Hair follicle dermal papilla cell (primary cell): ENCODE measurements around the gene MIF4GD. TPM values are rescaled to one million over a fixed set of nuclear protein-coding genes. Genes with fewer than 3 reads are reported as not detected.

ENCODE experiments used
- total RNA-seq: library from RNA; depleted of rRNA; stranded (reverse); fragments of >200 nt; gene quantifications from 2 replicates; pipeline ENCODE4 v1.2.3, GENCODE V29; 2012

MIF4GD gene, protein sequence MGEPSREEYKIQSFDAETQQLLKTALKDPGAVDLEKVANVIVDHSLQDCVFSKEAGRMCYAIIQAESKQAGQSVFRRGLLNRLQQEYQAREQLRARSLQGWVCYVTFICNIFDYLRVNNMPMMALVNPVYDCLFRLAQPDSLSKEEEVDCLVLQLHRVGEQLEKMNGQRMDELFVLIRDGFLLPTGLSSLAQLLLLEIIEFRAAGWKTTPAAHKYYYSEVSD
- 4.9 and 8.3 TPM in 2 replicates for total RNA-seq

DNA sequence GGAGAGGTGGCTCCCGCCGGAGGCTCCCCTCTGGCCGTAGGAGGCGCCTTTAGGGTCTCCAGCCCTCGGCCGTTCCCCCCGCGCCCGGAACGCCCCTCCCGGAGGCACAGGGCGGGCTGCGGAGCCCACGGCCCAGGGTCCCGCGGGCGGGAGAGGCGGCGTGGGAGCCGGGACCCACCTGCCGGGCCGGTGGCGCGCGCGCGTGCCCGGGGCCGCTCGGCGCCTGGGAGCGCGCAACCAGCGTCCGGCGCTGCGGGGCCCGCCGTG, at the start of gene MIF4GD:
Gene MIF4GD (minus strand): TSS at position 266 of the 267 bp plus-strand sequence. CDS start 1,036 bp downstream, outside the sequence.

DNA sequence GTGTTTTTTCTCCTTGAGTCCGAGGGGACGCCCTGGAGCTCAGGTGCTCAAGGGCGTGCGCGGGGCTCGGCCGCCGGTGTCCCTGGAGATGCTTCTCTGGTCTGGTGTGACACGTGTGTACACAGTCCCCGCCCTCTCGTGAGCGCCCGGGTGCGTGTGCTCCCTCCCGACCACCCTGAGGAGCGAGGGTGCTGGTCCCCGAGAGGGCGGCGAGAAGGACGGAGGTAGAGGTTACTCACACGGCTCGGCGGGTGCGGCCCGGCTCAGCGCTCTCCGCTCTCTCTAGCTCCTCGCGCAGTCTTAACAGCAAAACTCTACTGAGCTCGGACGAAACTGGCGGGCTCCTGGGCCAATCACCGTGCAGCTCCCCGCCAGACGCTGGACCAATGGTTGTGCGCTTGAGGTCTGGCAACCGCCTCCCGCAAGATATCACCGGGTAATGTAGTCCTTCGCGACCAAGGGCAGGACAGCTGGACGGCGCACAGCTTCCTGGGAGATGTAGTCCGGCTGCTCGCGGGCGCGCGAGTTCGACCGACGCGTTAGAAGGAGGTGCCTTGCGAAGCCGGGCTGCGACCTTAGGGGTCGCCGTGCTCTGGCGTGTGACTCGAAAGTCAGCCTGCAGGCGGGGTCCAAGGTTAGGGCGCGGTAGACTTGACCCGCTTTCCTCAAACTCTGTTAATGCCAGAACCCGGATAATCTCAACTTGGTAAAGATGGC, 18.2 kb upstream of the MIF4GD start, which contains the start of gene SLC25A19:
Gene SLC25A19 (minus strand): TSS at position 319 of the 717 bp plus-strand sequence. CDS start 2,669 bp downstream, outside the sequence.

DNA sequence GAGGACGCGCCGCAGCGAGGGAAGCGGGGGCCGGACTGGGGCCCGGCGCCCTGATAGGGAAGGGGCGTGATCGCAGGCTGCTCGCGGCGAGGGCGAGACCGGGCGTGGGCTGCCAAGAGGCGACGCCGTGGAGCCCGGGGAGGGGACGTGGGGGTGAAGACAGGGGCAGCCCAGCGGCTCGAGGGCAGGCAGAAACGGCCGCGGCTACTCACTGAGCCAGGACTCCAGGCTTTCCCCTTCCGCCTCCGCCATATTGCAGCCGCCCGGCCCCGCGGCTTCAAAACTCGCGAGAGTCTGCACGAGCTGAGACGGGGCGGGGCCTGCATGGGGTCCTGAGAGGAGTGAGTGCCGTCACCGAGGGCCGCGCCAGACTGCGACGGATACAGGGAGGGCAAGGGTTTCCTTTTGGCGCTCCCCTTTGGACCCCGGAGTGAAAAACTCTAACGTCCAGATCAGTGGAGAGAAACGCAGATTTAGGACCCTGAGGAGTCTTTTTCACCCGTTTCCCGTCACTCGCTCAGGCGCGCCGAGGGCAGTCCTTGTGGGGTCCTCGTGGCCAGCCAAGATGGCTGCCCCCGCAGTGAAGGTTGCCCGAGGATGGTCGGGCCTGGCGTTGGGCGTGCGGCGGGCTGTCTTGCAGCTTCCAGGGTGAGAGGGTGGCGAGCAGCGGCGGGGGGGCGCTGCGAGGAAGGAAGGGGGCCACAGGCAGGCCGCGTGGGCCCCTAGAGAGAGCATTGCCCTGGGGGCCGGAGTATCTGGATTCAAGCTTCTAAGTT, 9.5 kb downstream of the MIF4GD start, which contains the start of the genes GGA3 and MRPS7:
Gene GGA3 (minus strand): TSS at position 271 of the 776 bp plus-strand sequence. CDS start 19 bp downstream, at position 252.
Gene MRPS7 (plus strand): TSS at position 544 of the 776 bp plus-strand sequence. CDS start 22 bp downstream, at position 566.

Other genes starting within 250 kb of the MIF4GD start
- 175 TPM in 2 replicates for gene ATP5PD, start 224.3 kb downstream of the MIF4GD start, total RNA-seq
- gene KCTD2, start 224.0 kb downstream of the MIF4GD start, total RNA-seq, result 24.5 and 25.3 TPM in 2 replicates
- gene SLC16A5, start 183.3 kb downstream of the MIF4GD start, total RNA-seq, result 28.1 and 33.5 TPM in 2 replicates
- gene ARMC7, start 161.3 kb downstream of the MIF4GD start, total RNA-seq, result 1.8 and 3.2 TPM in 2 replicates
- 52.0 and 54.2 TPM in 2 replicates for gene NT5C, start 139.5 kb downstream of the MIF4GD start, total RNA-seq
- gene JPT1, start 116.7 kb downstream of the MIF4GD start, total RNA-seq, result 67.5 and 75.2 TPM in 2 replicates
- 62.1 and 72.7 TPM in 2 replicates for gene SUMO2, start 88.3 kb downstream of the MIF4GD start, total RNA-seq
- gene NUP85, start 65.6 kb downstream of the MIF4GD start, total RNA-seq, result 21.0 and 27.1 TPM in 2 replicates
- 18.2 and 18.7 TPM in 2 replicates for gene GGA3, start 9.6 kb downstream of the MIF4GD start, total RNA-seq
- gene MRPS7, start 9.4 kb downstream of the MIF4GD start, total RNA-seq, result 31.6 and 41.5 TPM in 2 replicates
- 6.2 and 8.4 TPM in 2 replicates for gene SLC25A19, start 18.2 kb upstream of the MIF4GD start, total RNA-seq
- gene GRB2, start 134.4 kb upstream of the MIF4GD start, total RNA-seq, result 72.2 and 86.1 TPM in 2 replicates
- gene TMEM94, start 185.4 kb upstream of the MIF4GD start, total RNA-seq, result 42.5 and 51.1 TPM in 2 replicates
- gene CASKIN2, start 244.3 kb upstream of the MIF4GD start, total RNA-seq, result 12.2 and 15.9 TPM in 2 replicates
- 6.8 and 8.3 TPM in 2 replicates for gene TSEN54, start 245.3 kb upstream of the MIF4GD start, total RNA-seq